ENCODE results near the gene DPP6.

DPP6 gene

DNA sequence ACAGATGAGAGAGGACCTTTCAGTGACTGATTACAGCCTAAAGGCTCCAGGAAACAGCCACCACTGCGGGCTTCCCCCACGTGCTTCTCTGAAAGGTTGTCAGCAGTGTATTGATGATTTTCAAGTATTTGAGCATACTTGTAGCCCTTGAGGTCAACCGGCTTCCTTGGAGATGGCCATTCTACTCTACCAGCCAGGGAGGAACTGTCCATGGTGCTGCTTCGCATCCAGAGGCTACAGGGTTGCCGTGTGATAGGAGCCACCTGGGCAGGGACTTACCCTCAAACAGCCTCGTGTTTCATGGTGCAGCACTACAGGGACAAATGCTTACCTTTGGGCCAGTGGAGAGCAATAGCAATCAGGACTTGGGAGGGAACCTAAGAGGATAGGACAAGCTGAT lies 179.5 kb downstream of the DPP6 start:
- in situ Hi-C loops (cut with MboI; ENCODE audit: low sequenced_read_pairs), result no loop called here

- in situ Hi-C loops (cut with MboI; ENCODE audit: low sequenced_read_pairs), result no loop called here
These were observed 180.5 kb downstream of the DPP6 start for GRCh38 chr7:154232700-154233099.

DNA sequence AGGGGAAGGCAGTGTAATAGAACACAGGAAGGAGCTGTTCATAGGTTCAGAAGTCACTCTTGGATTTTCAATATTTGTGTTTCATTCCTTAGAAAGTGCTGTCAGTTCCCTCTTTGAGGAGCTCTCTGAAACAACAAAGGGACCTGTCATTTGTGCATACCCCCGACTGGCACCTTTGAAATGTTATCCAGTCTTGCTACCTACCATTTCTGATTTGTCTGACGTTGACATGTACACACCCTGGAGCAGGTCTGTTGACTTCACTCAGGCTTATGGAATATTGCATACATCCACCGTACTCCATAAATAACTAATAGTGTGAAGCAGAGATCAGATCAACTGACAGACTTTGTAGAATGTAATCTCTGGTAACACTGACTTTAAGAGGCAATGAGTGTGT lies 189.8 kb downstream of the DPP6 start:
- in situ Hi-C loops (cut with MboI; ENCODE audit: low sequenced_read_pairs), result no loop called here

DNA sequence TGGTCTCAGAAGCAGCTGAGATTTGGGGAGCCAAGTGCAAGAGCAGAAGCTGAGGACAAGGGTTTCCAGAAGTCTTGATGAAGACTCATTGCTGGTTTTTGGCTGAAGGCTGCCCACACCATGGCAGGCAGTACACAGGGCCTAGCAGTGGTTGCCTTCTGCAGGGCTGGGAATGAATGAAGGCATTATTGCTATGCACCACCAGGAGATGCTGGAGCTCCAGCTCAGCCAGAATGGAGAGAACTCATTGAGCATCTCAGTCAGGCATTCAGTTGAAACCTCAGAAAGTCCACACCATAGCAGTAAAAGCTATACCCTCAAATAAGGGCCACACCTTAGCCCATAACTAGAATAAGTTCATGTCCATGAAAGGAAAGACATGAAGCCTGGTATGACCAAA lies 190.5 kb downstream of the DPP6 start:
- in situ Hi-C loops (cut with MboI; ENCODE audit: low sequenced_read_pairs), result no loop called here

- in situ Hi-C loops (cut with MboI; ENCODE audit: low sequenced_read_pairs), result no loop called here
These were observed 199.8 kb downstream of the DPP6 start for GRCh38 chr7:154252046-154252445.

DNA sequence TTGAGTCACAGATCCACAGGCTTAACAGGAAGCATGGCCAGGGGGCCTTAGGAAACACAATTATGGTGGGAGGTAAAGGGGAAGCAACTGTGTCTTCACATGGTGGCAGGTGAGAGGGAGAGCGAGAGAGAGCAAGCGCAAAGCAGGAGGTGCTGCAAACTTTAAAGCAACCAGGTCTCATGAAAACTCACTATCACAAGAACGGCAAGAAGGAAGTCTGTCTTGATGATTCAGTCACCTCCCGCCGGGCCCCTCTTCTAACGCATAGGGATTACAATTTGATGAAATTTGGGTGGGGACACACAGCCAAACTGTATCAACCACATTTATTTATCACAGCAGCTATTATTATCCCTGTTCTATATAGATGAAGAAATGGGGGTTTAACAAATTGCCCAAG lies 201.6 kb downstream of the DPP6 start:
- in situ Hi-C loops (cut with MboI; ENCODE audit: low sequenced_read_pairs), result no loop called here

GRCh38 chr7:154255324-154255723 lies 203.1 kb downstream of the DPP6 start:
- in situ Hi-C loops (cut with MboI; ENCODE audit: low sequenced_read_pairs), result no loop called here

DNA sequence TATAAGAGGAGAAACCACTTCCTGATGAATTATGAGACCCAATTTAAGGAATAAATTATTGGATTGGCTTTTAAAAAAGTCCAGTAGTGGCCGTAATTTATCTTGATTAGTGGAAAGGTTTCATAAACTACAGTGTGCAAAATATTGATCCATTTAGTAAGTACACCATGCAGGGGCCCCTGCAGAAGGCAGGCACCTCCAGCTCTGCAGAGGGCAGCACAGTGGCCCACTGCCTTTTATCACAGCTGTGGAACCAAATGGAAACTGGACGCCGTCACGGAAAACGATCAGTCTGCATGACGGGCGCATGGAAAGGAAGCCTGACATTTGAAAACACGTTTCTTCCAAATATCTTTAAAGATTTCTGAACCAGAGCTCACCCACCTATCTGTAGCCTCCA lies 204.0 kb downstream of the DPP6 start:
- in situ Hi-C loops (cut with MboI; ENCODE audit: low sequenced_read_pairs), result no loop called here

- in situ Hi-C loops (cut with MboI; ENCODE audit: low sequenced_read_pairs), result no loop called here
These were observed 207.2 kb downstream of the DPP6 start for GRCh38 chr7:154259396-154259795.

- in situ Hi-C loops (cut with MboI; ENCODE audit: low sequenced_read_pairs), result no loop called here
These were observed 235.2 kb downstream of the DPP6 start for GRCh38 chr7:154287356-154287755.

- in situ Hi-C loops (cut with MboI; ENCODE audit: low sequenced_read_pairs), result no loop called here
These were observed 236.9 kb downstream of the DPP6 start for GRCh38 chr7:154289119-154289518.

GRCh38 chr7:154296443-154296842 lies 244.2 kb downstream of the DPP6 start:
- in situ Hi-C loops (cut with MboI; ENCODE audit: low sequenced_read_pairs), result no loop called here

GRCh38 chr7:154299736-154300135 lies 247.5 kb downstream of the DPP6 start:
- in situ Hi-C loops (cut with MboI; ENCODE audit: low sequenced_read_pairs), result no loop called here

- in situ Hi-C loops (cut with MboI; ENCODE audit: low sequenced_read_pairs), result no loop called here
These were observed 250.2 kb downstream of the DPP6 start for GRCh38 chr7:154302380-154302779.

DNA sequence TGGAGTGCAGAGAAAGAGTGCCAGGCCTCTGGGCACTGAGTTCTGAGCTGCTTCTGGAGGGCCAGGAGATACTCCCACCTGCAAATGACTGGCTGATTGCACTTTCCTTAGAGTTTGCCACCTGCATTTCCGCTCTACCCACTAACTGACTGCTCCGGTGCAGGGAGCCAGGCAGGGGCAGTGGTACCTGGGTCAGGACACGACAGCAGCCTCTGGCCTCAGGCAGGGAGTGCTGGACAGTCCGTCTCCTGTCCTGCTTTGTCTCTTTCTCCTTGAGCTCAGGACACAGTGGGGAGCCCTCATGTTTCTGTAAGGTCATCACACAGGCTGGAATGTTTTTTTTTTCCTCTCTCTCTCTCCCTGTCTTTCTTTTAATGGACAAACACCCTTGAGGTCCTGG lies 252.0 kb downstream of the DPP6 start:
- in situ Hi-C loops (cut with MboI; ENCODE audit: low sequenced_read_pairs), result no loop called here

DNA sequence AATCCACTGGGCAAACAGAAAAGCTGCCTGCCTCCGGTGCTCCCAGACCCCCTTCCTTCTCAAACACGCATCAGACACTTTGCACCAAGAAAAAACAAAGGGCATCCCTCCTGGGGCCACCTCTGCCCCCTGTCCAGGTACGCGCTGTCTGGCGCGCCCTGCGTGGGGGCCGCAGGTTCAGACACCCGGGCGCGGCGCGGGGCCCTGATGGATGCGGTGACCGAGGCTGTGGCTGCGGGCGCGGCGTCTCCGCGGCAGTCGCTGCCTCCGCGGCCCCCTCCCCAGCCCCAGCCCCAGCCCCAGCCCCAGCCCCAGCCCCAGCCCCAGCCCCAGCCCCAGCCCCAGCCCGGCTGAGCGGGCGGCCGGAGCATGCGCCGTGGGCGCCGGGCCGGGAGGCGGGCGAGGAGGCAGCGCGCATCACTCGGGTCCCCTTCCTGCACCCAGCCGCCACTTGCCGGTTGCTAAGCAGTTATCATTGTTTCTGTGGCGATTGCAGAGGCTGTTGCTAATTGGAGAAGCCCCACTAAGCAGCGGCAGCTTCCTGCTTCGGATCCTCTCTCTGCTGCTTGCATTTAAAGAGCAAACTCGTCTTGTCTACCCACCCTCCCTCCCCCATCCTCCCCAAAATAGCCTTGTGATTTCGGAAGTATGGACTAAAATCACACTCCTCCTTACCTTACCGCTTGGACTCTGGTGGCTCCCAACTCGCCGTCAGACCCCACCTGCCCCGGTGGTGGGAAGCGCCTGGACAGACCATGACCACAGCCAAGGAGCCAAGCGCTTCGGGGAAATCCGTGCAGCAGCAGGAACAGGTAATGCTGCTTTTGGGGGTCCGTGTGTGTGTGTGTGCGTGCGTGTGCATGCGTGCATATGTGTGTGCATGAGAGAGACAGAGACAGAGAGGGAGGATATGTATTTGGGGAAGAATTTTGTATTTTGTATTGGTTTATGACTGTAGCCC lies 252.8 kb downstream of the DPP6 start:
- in situ Hi-C loops (cut with MboI; ENCODE audit: low sequenced_read_pairs), result no loop called here

DNA sequence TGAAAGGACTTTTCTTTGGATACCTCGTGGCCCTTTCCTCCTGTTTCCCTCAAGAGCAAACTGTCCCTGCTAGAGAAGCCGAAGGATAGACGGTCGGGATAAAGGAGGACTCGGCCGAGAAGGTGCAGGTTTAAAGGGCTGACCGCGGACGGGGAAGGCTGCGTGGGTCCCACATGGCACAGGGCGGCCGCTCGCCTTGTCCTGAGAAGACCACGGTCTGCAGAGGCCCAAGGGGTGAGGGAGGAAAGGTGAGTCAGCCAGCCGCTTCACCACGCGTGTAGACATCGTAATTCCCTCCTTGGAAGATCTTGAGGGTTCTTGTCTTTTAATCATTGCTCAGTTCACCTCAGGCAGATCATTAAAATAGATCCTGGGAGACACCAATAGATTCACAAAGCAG lies 253.8 kb downstream of the DPP6 start:
- in situ Hi-C loops (cut with MboI; ENCODE audit: low sequenced_read_pairs), result no loop called here

DNA sequence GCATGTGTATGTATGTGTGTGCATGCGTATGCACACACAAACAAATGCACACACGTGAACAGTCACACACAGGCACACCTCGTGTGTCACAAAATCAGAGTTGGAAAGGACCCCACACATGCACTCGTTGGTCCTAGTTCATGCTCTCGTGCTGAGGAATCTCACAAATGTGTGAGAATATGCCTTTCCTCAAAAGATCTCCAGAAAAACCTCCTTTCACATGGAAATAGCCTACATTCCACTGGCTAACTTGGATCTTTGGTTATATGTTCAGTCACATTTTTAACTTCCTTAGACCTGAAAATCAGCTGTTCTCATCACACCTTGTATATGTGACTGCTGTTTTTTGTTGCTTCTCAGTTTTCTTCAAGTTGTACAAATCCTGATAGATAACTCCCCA lies 256.7 kb downstream of the DPP6 start:
- in situ Hi-C loops (cut with MboI; ENCODE audit: low sequenced_read_pairs), result no loop called here

GRCh38 chr7:154310114-154310513 lies 257.9 kb downstream of the DPP6 start:
- in situ Hi-C loops (cut with MboI; ENCODE audit: low sequenced_read_pairs), result no loop called here

GRCh38 chr7:154324196-154324595 lies 272.0 kb downstream of the DPP6 start:
- in situ Hi-C loops (cut with MboI; ENCODE audit: low sequenced_read_pairs), result no loop called here

GRCh38 chr7:154326421-154326820 lies 274.2 kb downstream of the DPP6 start:
- in situ Hi-C loops (cut with MboI; ENCODE audit: low sequenced_read_pairs), result no loop called here

- in situ Hi-C loops (cut with MboI; ENCODE audit: low sequenced_read_pairs), result no loop called here
These were observed 278.1 kb downstream of the DPP6 start for GRCh38 chr7:154330318-154330717.

Measured in HL-60/S4 (cell line).